Breast epithelium (tissue), 3 donors: Measurements from ENCODE around the gene SLC38A10.

Experiments used
- CTCF ChIP-seq, 3 donors: fragments of 450-650 bp; IDR thresholded peaks; one replicate each; pipeline ENCODE4 v1.5.1; 2016 to 2017; ENCODE audit warnings: antibody characterized with exemption in 3 of 3, mild to moderate bottlenecking in 3 of 3, moderate library complexity in 3 of 3
- POLR2AphosphoS5 ChIP-seq, 3 donors: sonication (generic); formaldehyde crosslinking; IDR thresholded peaks; one replicate each; pipeline ENCODE4 v1.6.1; 2017; ENCODE audit warnings: antibody characterized with exemption in 3 of 3

- TF ChIP-seq CTCF (IDR thresholded peaks at IDR 0.05) (no peak), POLR2AphosphoS5 (IDR thresholded peaks at IDR 0.05) (no peak)
Measured at GRCh38 chr17:81270279-81270678, 24.8 kb downstream of the SLC38A10 start.
